Natural killer cell (primary cell): ENCODE results near the gene PDLIM4. TPM values are rescaled to one million over a fixed set of nuclear protein-coding genes. Genes with fewer than 3 reads are reported as not detected.

ENCODE experiments used
- ATAC-seq, 3 donors: fragments of 150-1000 bp in 2 of 3; fragments of 200-7000 bp in 1 of 3; cut with Tn5 transposase; 1 replicate in 1 of 3; 2 replicates in 2 of 3; pipeline ENCODE4 v1.10.0; 2021; ENCODE audit warnings: mild to moderate bottlenecking in 2 of 3, moderate library complexity in 2 of 3
- DNase-seq, 2 donors: peaks; one replicate each; pipeline versions ENCODE4 v3.0.0 to v3.0.0-alpha.2; 2013 to 2021; ENCODE audit warnings: mixed read lengths in 1 of 2
- H3K27ac ChIP-seq: one replicate; pipeline ENCODE4 v1.5.1; 2013; ENCODE audit warnings: mild to moderate bottlenecking, low read length
- H3K27me3 ChIP-seq: one replicate; pipeline ENCODE4 v1.6.1; 2013; ENCODE audit warnings: low read length; ENCODE audit not compliant: control insufficient read depth, insufficient read depth
- H3K36me3 ChIP-seq: one replicate; pipeline ENCODE4 v1.6.1; 2013; ENCODE audit warnings: low read length; ENCODE audit not compliant: control insufficient read depth, insufficient read depth
- H3K4me1 ChIP-seq: one replicate; pipeline ENCODE4 v1.6.1; 2013; ENCODE audit warnings: low read length; ENCODE audit not compliant: control insufficient read depth, insufficient read depth
- H3K4me3 ChIP-seq: one replicate; pipeline ENCODE4 v1.5.1; 2013; ENCODE audit warnings: low read length
- H3K9me3 ChIP-seq: one replicate; pipeline ENCODE4 v1.6.1; 2013; ENCODE audit warnings: low read length; ENCODE audit not compliant: control insufficient read depth, insufficient read depth
- H3K27ac Mint-ChIP-seq, 2 donors: one replicate each; pipeline ENCODE4 v1.8.0; 2022; ENCODE audit warnings: mild to moderate bottlenecking in 2 of 2, mixed read lengths in 2 of 2, moderate library complexity in 1 of 2
- H3K27me3 Mint-ChIP-seq, 2 donors: one replicate each; pipeline ENCODE4 v1.8.0; 2022; ENCODE audit warnings: low read depth in 2 of 2, mixed read lengths in 2 of 2
- H3K36me3 Mint-ChIP-seq: one replicate; pipeline ENCODE4 v1.8.0; 2022; ENCODE audit warnings: mixed read lengths
- H3K4me1 Mint-ChIP-seq, 2 donors: one replicate each; pipeline ENCODE4 v1.8.0; 2022; ENCODE audit warnings: mixed read lengths in 2 of 2
- H3K4me3 Mint-ChIP-seq: one replicate; pipeline ENCODE4 v1.8.0; 2022; ENCODE audit warnings: mild to moderate bottlenecking, moderate library complexity, mixed read lengths
- H3K9me3 Mint-ChIP-seq, 2 donors: one replicate each; pipeline ENCODE4 v1.8.0; 2022; ENCODE audit warnings: mixed read lengths in 2 of 2
- WGBS: methylation state at CpG from one replicate; pipeline ENCODE4 v1.1.7; 2013; ENCODE audit warnings: missing lambda C conversion rate; ENCODE audit not compliant: insufficient coverage; 5-methylcytosine and 5-hydroxymethylcytosine counted together
- intact Hi-C: fragments of 100-400 bp; cut with micrococcal nuclease; formaldehyde crosslinking; loops from one replicate; pipeline ENCODE4 v1.14.2; 2022
- total RNA-seq, 4 donors: library from RNA; stranded (reverse); fragments of 120-200 nt in 1 of 4; gene quantifications; one replicate each; pipeline versions ENCODE4 v1.2.3 to v1.2.4, GENCODE V29; 2013 to 2022
- TF ChIP-seq, protein P1 (sequence below): fragments of 200-600 bp; IDR thresholded peaks from one replicate; pipeline ENCODE4 v1.8.0; 2022; ENCODE audit warnings: antibody characterized with exemption

PDLIM4 gene
- total RNA-seq, 3 donors from 2014 or later (not counting 1 experiment from before 2014, with no cell fraction given), result not detected

DNA sequence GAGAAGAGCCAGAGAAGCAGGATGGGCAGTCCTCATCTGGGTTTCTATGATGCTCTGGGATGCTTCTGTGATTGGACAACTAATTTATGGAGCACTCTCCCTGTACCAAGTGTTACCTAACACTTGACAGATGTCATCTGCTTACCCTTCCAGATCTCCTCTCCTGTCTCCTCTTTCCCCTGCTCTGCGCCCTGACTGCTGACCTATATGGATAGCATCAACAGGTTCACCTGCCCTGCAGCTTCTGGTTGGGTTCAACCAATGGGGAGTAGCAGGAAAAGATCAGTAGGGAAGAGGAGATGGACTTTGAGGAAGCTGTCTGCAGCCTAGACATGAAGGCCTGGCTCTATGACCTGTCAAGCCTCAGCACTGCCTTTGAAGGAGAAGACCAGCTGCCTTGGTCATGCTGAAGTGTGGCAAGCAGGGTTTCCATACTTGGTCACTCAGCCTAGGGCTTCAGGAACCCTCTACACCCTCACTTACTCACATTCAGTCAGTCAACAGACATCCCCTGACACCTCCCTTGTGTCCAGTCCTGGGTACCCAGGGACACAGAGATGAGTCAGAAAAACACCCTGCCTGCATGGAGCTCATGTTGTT, 18.5 kb upstream of the PDLIM4 start:
- 57% methylated on average over 1 of the region's 1 CpG for WGBS
- TF ChIP-seq, protein P1, sequence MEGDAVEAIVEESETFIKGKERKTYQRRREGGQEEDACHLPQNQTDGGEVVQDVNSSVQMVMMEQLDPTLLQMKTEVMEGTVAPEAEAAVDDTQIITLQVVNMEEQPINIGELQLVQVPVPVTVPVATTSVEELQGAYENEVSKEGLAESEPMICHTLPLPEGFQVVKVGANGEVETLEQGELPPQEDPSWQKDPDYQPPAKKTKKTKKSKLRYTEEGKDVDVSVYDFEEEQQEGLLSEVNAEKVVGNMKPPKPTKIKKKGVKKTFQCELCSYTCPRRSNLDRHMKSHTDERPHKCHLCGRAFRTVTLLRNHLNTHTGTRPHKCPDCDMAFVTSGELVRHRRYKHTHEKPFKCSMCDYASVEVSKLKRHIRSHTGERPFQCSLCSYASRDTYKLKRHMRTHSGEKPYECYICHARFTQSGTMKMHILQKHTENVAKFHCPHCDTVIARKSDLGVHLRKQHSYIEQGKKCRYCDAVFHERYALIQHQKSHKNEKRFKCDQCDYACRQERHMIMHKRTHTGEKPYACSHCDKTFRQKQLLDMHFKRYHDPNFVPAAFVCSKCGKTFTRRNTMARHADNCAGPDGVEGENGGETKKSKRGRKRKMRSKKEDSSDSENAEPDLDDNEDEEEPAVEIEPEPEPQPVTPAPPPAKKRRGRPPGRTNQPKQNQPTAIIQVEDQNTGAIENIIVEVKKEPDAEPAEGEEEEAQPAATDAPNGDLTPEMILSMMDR, result no peak
- intact Hi-C loops, result loop anchor here (1.0 kb wide), 1 partner anchor 262 kb away; no protein-coding TSS in a partner anchor
- Mint-ChIP-seq H3K4me3 (no peak overlapping the region), H3K36me3 (peaks cover 2% of the 10 kb centered on the region), H3K4me1 (no peaks in the 10 kb centered on the region), H3K27ac (no peak overlapping the region), H3K9me3 (peaks cover 0 to under 1% of the 10 kb centered on the region in 2 donors), H3K27me3 (peaks cover 3 to 10% of the 10 kb centered on the region in 2 donors)
- Histone ChIP-seq H3K27ac (no peak overlapping the region), H3K27me3 (peaks cover 2% of the 10 kb centered on the region), H3K9me3 (peaks cover 8% of the 10 kb centered on the region), H3K4me3 (no peak overlapping the region), H3K36me3 (no peaks in the 10 kb centered on the region), H3K4me1 (no peaks in the 10 kb centered on the region)
- no peak for DNase-seq
- ATAC-seq, result no peak

DNA sequence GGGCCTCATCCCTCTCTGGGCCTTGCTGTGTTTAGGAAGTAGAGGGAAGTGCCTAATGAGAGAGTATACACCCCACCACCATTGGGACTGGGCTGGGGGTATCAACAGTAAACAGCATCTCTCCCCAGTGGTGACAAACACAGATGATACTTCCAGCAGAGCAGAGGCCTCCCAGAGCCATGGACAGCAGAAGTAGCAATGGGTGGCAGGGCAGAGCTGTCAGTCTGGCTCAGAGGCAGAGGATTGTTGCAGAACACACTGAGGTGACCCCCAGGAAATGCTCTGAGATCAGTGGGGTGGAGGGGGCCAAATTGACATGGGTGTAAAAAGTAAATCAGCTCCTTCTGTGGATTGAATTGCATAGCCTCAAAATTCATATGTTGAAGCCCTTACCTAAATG, 17.7 kb upstream of the PDLIM4 start:
- TF ChIP-seq, protein P1, result no peak
- no peak overlapping the region for H3K27ac ChIP-seq
- H3K36me3 ChIP-seq, result no peaks in the 10 kb centered on the region
- Mint-ChIP-seq H3K36me3 (peaks cover 8% of the 10 kb centered on the region), H3K9me3 (peaks cover 2 to 3% of the 10 kb centered on the region in 2 donors), H3K4me3 (no peak overlapping the region), H3K4me1 (no peaks in the 10 kb centered on the region), H3K27ac (no peak overlapping the region), H3K27me3 (peaks cover 3 to 11% of the 10 kb centered on the region in 2 donors)
- ATAC-seq (no peak), DNase-seq (no peak)
- no peak overlapping the region for H3K4me3 ChIP-seq
- peaks cover 8% of the 10 kb centered on the region for H3K9me3 ChIP-seq
- intact Hi-C loops, result no loop called here
- peaks cover 2% of the 10 kb centered on the region for H3K27me3 ChIP-seq
- H3K4me1 ChIP-seq, result no peaks in the 10 kb centered on the region

DNA sequence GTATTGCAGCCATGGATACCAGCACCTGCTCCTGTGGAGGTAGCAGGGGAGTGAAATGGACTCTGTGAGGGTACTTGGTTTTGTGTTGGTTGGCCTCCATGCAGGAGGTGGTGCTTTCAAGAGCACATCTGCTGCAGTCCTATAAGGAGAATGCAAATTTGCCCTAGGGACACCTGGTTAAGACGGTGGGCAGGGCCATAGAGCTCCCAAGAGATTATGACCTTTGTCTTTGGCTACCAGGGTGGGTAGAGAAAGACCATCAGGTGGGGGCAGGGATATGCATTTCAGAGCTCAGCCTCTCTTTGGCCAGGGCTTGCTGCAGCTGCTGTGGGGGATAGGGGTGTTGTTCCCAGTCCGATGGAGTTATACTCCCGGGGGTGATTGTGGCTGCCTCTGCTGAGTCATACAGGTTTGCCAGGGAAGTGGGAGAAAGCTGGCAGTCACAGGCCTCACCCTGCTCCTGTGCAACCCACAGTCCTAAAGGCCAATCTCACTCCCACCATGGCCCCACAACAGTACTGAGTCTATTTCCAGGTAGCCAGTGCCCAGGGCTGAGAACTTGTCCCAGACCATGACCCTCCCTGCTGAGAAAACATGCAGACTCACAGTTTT, 14.0 kb upstream of the PDLIM4 start:
- H3K36me3 ChIP-seq, result no peaks in the 10 kb centered on the region
- H3K27me3 Mint-ChIP-seq, result peaks cover 7 to 34% of the 10 kb centered on the region in 2 donors
- no peak overlapping the region for H3K27ac ChIP-seq
- H3K4me3 ChIP-seq, result no peak overlapping the region
- no peak overlapping the region for H3K4me3 Mint-ChIP-seq
- H3K36me3 Mint-ChIP-seq, result peaks cover 31% of the 10 kb centered on the region
- 83% methylated on average over 3 of the region's 3 CpGs for WGBS
- no peaks in the 10 kb centered on the region for H3K4me1 Mint-ChIP-seq
- intact Hi-C loops, result no loop called here
- ATAC-seq (no peak), DNase-seq (no peak)
- H3K27me3 ChIP-seq, result peaks cover 4% of the 10 kb centered on the region
- H3K9me3 ChIP-seq, result peaks cover 17% of the 10 kb centered on the region
- H3K9me3 Mint-ChIP-seq, result peaks cover 9 to 12% of the 10 kb centered on the region in 2 donors
- TF ChIP-seq, protein P1, result no peak
- H3K27ac Mint-ChIP-seq, result no peak overlapping the region
- no peaks in the 10 kb centered on the region for H3K4me1 ChIP-seq

DNA sequence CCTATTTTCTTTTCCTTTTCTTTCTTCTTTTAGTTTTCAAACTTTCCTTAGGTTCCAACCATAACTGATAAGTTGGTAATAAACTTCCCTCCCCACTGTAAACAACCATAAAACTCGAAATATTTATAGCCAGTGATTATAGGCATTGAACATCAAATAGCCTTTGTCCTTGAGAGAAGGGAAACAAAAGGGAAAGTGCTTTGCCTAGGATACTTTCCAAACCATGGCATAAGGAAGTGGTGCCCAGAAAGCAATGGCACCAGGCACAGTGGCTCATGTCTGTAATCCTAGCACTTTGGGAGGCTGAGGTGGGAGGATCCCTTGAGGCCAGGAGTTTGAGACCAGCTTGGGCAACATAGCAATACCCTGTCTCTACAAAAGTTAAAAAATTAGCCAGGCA, 11.9 kb upstream of the PDLIM4 start:
- Histone ChIP-seq H3K27ac (no peak overlapping the region), H3K4me1 (no peaks in the 10 kb centered on the region), H3K4me3 (no peak overlapping the region), H3K27me3 (peaks cover 4% of the 10 kb centered on the region), H3K9me3 (peaks cover 17% of the 10 kb centered on the region), H3K36me3 (no peaks in the 10 kb centered on the region)
- ATAC-seq, result no peak
- Mint-ChIP-seq H3K4me3 (no peak overlapping the region), H3K27ac (no peak overlapping the region), H3K4me1 (no peaks in the 10 kb centered on the region), H3K36me3 (peaks cover 31% of the 10 kb centered on the region), H3K27me3 (peaks cover 7 to 34% of the 10 kb centered on the region in 2 donors), H3K9me3 (peaks cover 9 to 12% of the 10 kb centered on the region in 2 donors)
- WGBS, result no CpG with 5 or more reads among the region's 1 CpG
- no peak for DNase-seq
- intact Hi-C loops, result no loop called here
- TF ChIP-seq, protein P1, result no peak
